BLaER1 (cell line): ENCODE data around the gene FHL2.

Source experiments
- H3K27ac ChIP-seq: shearing (Covaris generic); formaldehyde crosslinking; 2 replicates; pipeline ENCODE4 v1.8.1; 2022
- H3K27me3 ChIP-seq: shearing (Covaris generic); formaldehyde crosslinking; 2 replicates; pipeline ENCODE4 v1.8.1; 2022
- H3K36me3 ChIP-seq: shearing (Covaris generic); formaldehyde crosslinking; 2 replicates; pipeline ENCODE4 v1.8.1; 2022
- H3K4me1 ChIP-seq: shearing (Covaris generic); formaldehyde crosslinking; 2 replicates; pipeline ENCODE4 v1.8.1; 2022
- H3K4me2 ChIP-seq: shearing (Covaris generic); formaldehyde crosslinking; 2 replicates; pipeline ENCODE4 v1.8.1; 2022
- H3K4me3 ChIP-seq: shearing (Covaris generic); formaldehyde crosslinking; 2 replicates; pipeline ENCODE4 v1.8.1; 2022
- H3K9ac ChIP-seq: shearing (Covaris generic); formaldehyde crosslinking; 2 replicates; pipeline ENCODE4 v1.8.1; 2022
- H3K9me3 ChIP-seq: shearing (Covaris generic); formaldehyde crosslinking; 2 replicates; pipeline ENCODE4 v1.8.1; 2022
- H4K20me1 ChIP-seq: shearing (Covaris generic); formaldehyde crosslinking; 2 replicates; pipeline ENCODE4 v1.8.1; 2022
- Cebpa-rat ChIP-seq: shearing (Covaris generic); IDR thresholded peaks from 2 replicates; pipeline ENCODE4 v1.8.1; 2022

FHL2 gene

GRCh38 chr2:105358593-105358992 lies 40.3 kb downstream of the FHL2 start:
- no peak overlapping the region for H3K4me3 ChIP-seq
- no peak for TF ChIP-seq Cebpa-rat
- H3K27me3 ChIP-seq: no peaks in the 10 kb centered on the region
- H3K9ac ChIP-seq: no peak overlapping the region
- no peaks in the 10 kb centered on the region for H4K20me1 ChIP-seq
- H3K27ac ChIP-seq: no peak overlapping the region
- H3K4me2 ChIP-seq: no peak overlapping the region
- peaks cover 25% of the 10 kb centered on the region for H3K9me3 ChIP-seq
- peaks cover 7% of the 10 kb centered on the region for H3K4me1 ChIP-seq
- peaks cover 74% of the 10 kb centered on the region for H3K36me3 ChIP-seq

- Histone ChIP-seq H3K4me1 (no peaks in the 10 kb centered on the region), H3K27me3 (no peaks in the 10 kb centered on the region), H3K9me3 (peaks cover 25% of the 10 kb centered on the region), H4K20me1 (no peaks in the 10 kb centered on the region), H3K36me3 (peaks cover 88% of the 10 kb centered on the region), H3K4me2 (no peak overlapping the region), H3K9ac (no peak overlapping the region), H3K27ac (no peak overlapping the region), H3K4me3 (no peak overlapping the region)
- TF ChIP-seq Cebpa-rat: no peak
Observed at GRCh38 chr2:105357122-105357521, 41.7 kb downstream of the FHL2 start.

GRCh38 chr2:105344704-105345345 lies 54.0 kb downstream of the FHL2 start:
- peaks cover 43% of the 10 kb centered on the region for H4K20me1 ChIP-seq
- H3K4me2 ChIP-seq: no peak overlapping the region
- H3K36me3 ChIP-seq: peaks cover 96% of the 10 kb centered on the region
- H3K9ac ChIP-seq: no peak overlapping the region
- no peaks in the 10 kb centered on the region for H3K4me1 ChIP-seq
- H3K4me3 ChIP-seq: no peak overlapping the region
- no peak for TF ChIP-seq Cebpa-rat
- no peak overlapping the region for H3K27ac ChIP-seq
- no peaks in the 10 kb centered on the region for H3K9me3 ChIP-seq
- no peaks in the 10 kb centered on the region for H3K27me3 ChIP-seq

GRCh38 chr2:105339414-105339813 lies 59.4 kb downstream of the FHL2 start:
- H3K4me1 ChIP-seq: peaks cover 24% of the 10 kb centered on the region
- H3K4me2 ChIP-seq: peak overlapping the region; percentile 89
- no peak overlapping the region for H3K27ac ChIP-seq
- peaks cover 58% of the 10 kb centered on the region for H4K20me1 ChIP-seq
- peaks cover 55% of the 10 kb centered on the region for H3K36me3 ChIP-seq
- H3K4me3 ChIP-seq: no peak overlapping the region
- no peaks in the 10 kb centered on the region for H3K27me3 ChIP-seq
- H3K9me3 ChIP-seq: no peaks in the 10 kb centered on the region
- H3K9ac ChIP-seq: no peak overlapping the region; the same call in 1 of the 2 replicates
- TF ChIP-seq Cebpa-rat: no peak

- peaks cover 49% of the 10 kb centered on the region; the same call in 1 of the 2 replicates for H4K20me1 ChIP-seq
- H3K9me3 ChIP-seq: no peaks in the 10 kb centered on the region
- peak overlapping the region; percentile 94 for H3K9ac ChIP-seq
- H3K36me3 ChIP-seq: peaks cover 49% of the 10 kb centered on the region
- TF ChIP-seq Cebpa-rat: no peak
- H3K27ac ChIP-seq: peak overlapping the region; percentile 73
- H3K4me1 ChIP-seq: peaks cover 24% of the 10 kb centered on the region
- peak overlapping the region; percentile 96 for H3K4me3 ChIP-seq
- no peaks in the 10 kb centered on the region for H3K27me3 ChIP-seq
- peak overlapping the region; percentile 89 for H3K4me2 ChIP-seq
Observed at GRCh38 chr2:105338020-105338385, 60.8 kb downstream of the FHL2 start.

- Histone ChIP-seq H3K9ac (peak within 1 kb of the TSS; percentile 94), H3K4me2 (peak within 1 kb of the TSS; percentile 91), H3K4me1 (peaks cover 24% of the 10 kb centered on the region), H3K27me3 (no peaks in the 10 kb centered on the region), H4K20me1 (peaks cover 44% of the 10 kb centered on the region; the same call in 1 of the 2 replicates), H3K36me3 (peaks cover 43% of the 10 kb centered on the region), H3K4me3 (peak within 1 kb of the TSS; percentile 96), H3K9me3 (no peaks in the 10 kb centered on the region), H3K27ac (peak within 1 kb of the TSS; percentile 94)
- no peak for TF ChIP-seq Cebpa-rat
Observed at GRCh38 chr2:105337122-105338019, 61.5 kb downstream of the FHL2 start, which contains the start of gene C2orf49. Gene C2orf49 (plus strand): TSS chr2:105337540. CDS start chr2:105337588, 48 bp downstream.

GRCh38 chr2:105336786-105337121 lies 62.1 kb downstream of the FHL2 start:
- H3K4me1 ChIP-seq: peaks cover 24% of the 10 kb centered on the region
- peaks cover 37% of the 10 kb centered on the region; the same call in 1 of the 2 replicates for H4K20me1 ChIP-seq
- peak overlapping the region; percentile 91 for H3K4me2 ChIP-seq
- peak overlapping the region; percentile 94 for H3K9ac ChIP-seq
- no peak for TF ChIP-seq Cebpa-rat
- no peaks in the 10 kb centered on the region for H3K9me3 ChIP-seq
- H3K4me3 ChIP-seq: peak overlapping the region; percentile 96
- H3K36me3 ChIP-seq: peaks cover 37% of the 10 kb centered on the region
- H3K27me3 ChIP-seq: no peaks in the 10 kb centered on the region
- H3K27ac ChIP-seq: peak overlapping the region; percentile 94

- TF ChIP-seq Cebpa-rat: no peak
- Histone ChIP-seq H3K9ac (no peak overlapping the region), H3K36me3 (peaks cover 24% of the 10 kb centered on the region), H3K27me3 (no peaks in the 10 kb centered on the region), H3K4me3 (no peak overlapping the region), H3K9me3 (no peaks in the 10 kb centered on the region), H3K4me1 (peaks cover 28% of the 10 kb centered on the region), H3K27ac (no peak overlapping the region), H3K4me2 (no peak overlapping the region), H4K20me1 (peaks cover 25% of the 10 kb centered on the region; the same call in 1 of the 2 replicates)
Observed at GRCh38 chr2:105335469-105335868, 63.4 kb downstream of the FHL2 start.

- Histone ChIP-seq H3K36me3 (peaks cover 14% of the 10 kb centered on the region), H3K9me3 (no peaks in the 10 kb centered on the region), H4K20me1 (peaks cover 15% of the 10 kb centered on the region; the same call in 1 of the 2 replicates), H3K9ac (no peak overlapping the region), H3K27me3 (no peaks in the 10 kb centered on the region), H3K4me3 (no peak overlapping the region), H3K4me2 (no peak overlapping the region), H3K27ac (no peak overlapping the region), H3K4me1 (peaks cover 32% of the 10 kb centered on the region)
- no peak for TF ChIP-seq Cebpa-rat
Observed at GRCh38 chr2:105334211-105334610, 64.6 kb downstream of the FHL2 start.
